NCI-H82 treated with DMSO at 0.1 percent for 48 hours (cell line): ENCODE results near the gene CIC.

Experiments
- DNase-seq: peaks from one replicate; lab custom pipeline; 2025; ENCODE audit not compliant: unreplicated experiment; lab: John Stamatoyannopoulos, UW

The CIC gene

DNA sequence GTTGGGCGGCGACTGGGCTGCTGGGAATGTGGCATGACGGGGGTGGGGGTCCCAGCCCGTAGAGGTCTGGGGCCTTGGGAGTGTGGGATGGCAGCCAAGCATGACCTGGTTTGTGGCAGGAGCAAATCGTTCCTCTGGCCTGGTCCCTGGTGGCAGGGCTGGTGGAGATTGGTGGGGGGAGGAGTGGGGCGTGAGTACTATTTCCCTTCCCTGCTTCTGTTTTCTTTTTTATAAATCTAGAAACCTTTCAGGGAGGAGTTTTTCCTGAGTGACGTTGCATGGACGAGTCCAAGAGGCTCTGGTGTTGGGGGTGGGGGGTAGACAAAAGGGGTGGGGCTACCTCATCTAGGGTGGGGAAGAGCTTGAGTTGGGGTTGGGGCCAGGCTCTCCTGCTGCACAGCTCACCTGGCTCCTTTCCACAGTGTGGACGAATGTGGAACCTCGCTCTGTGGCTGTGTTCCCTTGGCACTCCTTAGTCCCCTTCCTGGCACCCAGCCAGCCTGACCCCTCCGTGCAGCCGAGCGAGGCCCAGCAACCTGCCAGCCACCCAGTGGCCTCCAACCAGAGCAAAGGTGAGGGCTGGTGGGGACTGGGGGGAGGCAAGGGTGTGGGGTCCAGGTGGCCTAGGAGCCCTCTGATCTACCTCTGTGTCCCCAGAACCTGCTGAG lies 17.4 kb downstream of the CIC start:
- no peak for DNase-seq

DNA sequence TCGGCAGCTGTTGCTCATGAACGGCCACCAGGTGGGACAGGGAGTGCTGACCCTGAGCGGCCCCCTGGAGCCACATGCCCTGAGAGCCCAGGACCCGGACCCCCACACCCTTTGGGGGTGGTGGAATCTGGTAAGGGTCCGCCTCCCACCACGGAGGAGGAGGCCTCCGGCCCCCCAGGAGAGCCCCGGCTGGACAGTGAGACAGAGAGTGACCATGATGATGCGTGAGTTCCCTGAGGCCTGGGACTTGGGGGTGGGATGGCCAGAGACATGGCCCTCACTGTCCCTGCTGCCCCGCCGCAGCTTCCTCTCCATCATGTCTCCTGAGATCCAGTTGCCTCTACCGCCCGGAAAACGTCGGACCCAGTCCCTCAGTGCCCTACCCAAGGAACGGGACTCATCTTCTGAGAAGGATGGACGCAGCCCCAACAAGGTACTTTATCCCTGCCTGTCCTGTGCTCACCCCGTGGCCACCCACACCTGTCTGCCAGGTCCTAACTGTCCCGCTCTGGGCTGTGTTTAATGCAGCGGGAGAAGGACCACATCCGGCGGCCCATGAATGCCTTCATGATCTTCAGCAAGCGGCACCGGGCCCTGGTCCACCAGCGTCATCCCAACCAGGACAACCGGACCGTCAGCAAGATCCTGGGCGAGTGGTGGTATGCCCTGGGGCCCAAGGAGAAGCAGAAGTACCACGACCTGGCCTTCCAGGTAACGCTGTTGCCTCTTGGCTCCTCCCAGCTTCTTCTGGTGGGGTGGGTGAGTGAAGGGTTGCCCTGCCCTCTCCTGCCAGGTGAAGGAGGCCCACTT lies 18.2 kb downstream of the CIC start:
- no peak for DNase-seq

DNA sequence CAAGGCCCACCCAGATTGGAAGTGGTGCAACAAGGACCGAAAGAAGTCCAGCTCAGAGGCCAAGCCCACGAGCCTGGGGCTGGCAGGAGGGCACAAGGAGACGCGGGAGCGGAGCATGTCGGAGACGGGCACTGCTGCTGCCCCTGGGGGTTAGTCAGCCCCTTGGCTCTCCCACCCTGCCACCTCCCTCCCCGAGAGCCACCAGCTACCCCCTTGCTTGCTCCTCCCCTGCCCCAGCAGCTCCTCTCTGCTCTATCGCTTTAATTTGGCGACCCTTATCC lies 18.7 kb downstream of the CIC start:
- DNase-seq = no peak

DNA sequence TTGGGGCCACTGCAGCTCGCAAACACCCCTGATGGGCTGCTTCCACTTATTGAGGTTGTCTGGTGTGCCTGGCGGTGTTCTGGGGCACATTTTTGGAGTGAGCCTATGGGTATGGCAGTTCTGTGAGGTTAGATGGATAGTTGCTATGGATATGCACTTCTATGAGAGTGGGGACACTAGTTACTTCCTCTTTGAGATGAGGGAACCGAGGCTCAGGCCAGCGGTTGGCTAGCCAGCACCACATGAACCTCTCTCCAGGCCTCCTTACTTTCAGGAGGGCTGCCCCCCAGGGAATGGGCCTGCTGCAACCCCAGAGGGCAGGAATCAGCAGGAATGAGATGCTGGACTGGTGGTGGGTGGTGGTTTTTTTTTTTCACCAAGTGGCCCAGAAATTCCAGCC lies 19.3 kb downstream of the CIC start:
- no peak for DNase-seq

DNA sequence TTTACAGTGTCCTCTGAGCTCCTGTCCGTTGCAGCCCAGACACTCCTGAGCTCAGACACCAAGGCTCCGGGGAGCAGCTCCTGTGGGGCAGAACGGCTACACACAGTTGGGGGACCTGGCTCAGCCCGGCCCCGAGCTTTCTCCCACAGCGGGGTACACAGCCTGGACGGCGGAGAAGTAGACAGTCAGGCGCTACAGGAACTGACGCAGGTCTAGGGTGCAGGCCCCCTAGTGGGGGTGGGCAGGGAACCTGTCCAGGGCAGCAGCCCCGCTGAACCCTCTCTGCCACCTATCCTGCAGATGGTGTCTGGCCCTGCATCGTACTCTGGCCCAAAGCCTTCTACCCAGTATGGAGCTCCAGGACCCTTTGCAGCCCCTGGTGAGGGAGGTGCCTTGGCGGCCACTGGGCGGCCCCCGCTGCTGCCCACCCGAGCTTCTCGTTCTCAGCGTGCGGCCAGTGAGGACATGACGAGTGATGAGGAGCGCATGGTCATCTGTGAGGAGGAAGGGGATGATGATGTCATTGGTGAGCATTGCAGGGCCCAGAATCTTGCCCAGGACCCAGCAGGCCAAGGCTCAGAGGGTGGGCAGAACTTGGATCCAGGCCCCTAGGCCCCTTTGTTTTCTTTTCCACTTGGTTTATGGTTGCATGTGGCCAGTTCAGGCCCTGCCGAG lies 20.0 kb downstream of the CIC start:
- no peak for DNase-seq

DNA sequence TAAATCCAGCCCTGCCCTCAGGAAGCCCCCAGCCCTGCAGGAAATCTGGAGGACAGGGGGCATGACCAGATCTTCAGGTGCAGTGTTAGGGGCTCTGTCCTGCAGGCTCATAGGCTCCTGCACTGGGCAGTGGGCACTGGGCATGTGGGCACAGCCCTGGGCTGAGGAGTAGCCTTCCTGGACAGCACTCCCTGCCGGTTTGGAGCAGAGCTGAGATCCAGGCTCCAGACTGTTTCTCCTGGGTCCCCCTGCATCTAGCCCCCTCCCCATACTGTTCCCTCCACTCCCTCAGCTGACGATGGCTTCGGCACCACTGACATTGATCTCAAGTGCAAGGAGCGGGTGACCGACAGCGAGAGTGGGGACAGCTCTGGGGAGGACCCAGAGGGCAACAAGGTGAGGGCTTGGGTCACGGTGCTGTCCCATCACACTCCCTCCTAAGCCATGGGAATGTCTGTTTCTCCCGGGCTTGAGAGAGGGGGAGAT lies 20.5 kb downstream of the CIC start:
- no peak for DNase-seq

DNA sequence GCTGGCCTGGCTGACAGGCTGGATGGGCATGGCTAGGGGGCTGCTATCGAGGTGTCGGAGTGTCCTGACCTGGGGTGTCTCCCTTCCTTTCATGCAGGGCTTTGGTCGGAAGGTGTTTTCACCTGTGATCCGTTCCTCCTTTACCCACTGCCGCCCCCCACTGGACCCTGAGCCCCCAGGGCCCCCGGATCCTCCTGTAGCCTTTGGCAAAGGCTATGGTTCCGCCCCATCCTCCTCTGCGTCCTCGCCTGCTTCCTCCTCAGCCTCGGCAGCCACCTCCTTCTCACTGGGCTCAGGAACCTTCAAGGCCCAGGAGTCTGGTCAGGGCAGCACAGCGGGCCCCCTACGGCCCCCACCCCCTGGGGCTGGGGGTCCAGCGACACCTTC lies 21.1 kb downstream of the CIC start:
- DNase-seq = no peak

DNA sequence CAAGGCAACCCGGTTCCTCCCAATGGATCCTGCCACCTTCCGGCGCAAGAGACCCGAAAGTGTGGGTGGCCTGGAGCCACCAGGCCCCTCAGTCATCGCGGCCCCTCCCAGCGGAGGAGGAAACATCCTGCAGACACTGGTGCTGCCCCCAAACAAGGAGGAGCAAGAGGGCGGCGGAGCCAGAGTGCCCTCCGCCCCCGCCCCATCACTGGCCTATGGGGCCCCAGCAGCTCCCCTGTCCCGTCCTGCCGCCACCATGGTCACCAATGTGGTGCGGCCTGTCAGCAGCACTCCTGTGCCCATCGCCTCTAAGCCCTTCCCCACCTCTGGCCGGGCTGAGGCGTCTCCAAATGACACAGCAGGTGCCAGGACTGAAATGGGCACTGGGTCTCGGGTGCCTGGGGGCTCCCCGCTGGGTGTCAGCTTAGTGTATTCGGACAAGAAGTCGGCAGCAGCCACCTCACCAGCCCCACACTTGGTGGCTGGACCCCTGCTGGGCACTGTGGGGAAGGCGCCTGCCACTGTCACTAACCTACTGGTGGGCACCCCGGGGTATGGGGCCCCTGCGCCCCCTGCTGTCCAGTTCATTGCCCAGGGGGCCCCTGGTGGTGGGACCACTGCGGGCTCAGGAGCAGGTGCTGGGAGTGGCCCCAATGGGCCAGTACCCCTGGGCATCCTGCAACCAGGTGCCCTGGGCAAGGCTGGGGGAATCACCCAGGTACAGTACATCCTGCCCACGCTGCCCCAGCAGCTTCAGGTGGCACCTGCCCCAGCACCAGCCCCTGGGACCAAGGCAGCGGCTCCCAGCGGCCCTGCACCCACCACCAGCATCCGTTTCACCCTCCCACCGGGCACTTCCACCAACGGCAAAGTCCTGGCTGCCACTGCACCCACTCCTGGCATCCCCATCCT lies 21.7 kb downstream of the CIC start:
- DNase-seq = no peak

DNA sequence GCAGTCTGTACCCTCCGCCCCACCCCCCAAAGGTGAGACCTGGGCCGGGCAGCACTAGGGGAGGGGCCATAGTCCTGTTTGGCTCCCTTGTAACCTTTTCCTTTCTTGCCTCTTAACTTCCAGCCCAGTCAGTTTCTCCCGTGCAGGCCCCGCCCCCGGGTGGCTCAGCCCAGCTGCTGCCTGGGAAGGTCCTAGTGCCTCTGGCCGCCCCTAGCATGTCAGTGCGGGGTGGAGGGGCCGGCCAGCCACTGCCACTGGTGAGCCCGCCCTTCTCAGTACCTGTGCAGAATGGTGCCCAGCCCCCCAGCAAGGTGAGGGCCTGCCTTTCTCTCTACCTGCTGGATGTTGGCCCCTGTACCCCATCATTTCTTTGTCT lies 22.4 kb downstream of the CIC start:
- DNase-seq = no peak

DNA sequence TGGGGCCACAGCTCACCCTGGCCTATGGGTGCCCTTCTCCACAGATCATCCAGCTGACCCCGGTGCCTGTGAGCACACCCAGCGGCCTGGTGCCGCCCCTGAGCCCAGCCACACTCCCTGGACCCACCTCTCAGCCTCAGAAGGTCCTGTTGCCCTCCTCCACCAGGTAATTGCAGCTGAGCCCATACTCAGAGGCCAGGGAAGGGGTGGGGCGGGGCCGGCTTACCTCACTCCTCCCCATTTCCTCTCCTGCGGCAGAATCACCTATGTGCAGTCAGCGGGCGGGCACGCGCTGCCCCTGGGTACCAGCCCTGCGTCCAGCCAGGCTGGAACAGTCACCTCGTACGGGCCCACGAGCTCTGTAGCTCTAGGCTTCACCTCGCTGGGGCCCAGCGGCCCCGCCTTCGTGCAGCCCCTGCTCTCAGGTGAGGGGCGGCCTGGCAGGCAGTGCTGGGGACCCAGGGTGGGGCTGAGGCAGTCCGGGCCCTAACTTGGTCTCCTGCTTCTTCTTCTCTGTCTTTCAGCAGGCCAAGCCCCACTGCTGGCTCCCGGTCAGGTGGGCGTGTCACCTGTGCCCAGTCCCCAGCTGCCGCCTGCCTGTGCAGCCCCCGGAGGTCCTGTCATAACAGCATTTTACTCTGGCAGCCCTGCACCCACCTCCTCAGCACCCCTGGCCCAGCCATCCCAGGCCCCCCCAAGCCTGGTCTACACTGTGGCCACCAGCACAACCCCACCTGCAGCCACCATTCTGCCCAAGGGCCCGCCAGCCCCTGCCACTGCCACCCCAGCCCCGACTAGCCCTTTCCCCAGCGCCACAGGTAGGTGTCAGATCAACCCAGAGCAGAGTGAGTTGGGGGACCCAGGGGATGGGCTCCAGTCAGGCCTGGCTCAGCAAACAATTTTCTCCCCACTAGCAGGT lies 23.2 kb downstream of the CIC start:
- no peak for DNase-seq

DNA sequence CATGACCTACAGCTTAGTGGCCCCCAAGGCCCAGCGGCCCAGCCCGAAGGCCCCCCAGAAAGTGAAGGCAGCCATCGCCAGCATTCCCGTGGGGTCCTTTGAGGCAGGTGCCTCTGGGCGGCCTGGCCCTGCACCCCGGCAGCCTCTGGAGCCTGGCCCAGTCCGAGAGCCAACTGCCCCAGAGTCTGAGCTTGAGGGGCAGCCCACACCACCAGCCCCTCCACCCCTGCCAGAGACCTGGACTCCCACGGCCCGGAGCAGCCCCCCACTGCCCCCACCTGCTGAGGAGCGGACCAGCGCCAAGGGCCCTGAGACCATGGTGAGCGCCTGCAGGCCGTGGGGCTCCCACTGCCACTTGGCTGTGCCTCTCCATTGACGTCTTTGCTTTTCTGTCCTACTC lies 23.9 kb downstream of the CIC start:
- DNase-seq = no peak

DNA sequence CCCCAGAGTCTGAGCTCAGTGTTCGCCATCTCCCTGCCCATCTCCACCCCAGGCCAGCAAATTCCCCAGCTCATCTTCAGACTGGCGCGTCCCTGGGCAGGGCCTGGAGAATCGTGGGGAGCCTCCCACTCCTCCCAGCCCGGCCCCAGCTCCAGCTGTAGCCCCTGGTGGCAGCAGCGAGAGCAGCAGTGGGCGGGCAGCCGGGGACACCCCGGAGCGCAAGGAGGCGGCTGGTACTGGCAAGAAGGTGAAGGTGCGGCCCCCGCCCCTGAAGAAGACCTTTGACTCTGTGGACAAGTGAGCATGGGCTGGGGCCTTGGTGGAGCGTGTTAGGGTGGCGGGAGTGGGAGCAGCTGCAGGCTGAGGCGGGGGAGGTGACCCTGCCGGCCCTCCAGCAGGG lies 24.5 kb downstream of the CIC start:
- no peak for DNase-seq

DNA sequence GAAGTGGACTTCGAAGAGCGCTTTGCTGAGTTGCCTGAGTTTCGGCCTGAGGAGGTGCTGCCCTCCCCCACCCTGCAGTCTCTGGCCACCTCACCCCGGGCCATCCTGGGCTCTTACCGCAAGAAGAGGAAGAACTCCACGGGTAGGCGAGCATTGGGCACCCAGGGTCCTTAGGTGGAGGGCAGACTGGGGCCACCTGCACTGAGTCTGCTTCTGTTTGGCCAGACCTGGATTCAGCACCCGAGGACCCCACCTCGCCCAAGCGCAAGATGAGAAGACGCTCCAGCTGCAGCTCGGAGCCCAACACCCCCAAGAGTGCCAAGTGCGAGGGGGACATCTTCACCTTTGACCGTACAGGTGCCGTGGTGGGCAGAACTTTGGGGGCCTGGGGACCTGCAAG lies 24.9 kb downstream of the CIC start:
- no peak for DNase-seq

DNA sequence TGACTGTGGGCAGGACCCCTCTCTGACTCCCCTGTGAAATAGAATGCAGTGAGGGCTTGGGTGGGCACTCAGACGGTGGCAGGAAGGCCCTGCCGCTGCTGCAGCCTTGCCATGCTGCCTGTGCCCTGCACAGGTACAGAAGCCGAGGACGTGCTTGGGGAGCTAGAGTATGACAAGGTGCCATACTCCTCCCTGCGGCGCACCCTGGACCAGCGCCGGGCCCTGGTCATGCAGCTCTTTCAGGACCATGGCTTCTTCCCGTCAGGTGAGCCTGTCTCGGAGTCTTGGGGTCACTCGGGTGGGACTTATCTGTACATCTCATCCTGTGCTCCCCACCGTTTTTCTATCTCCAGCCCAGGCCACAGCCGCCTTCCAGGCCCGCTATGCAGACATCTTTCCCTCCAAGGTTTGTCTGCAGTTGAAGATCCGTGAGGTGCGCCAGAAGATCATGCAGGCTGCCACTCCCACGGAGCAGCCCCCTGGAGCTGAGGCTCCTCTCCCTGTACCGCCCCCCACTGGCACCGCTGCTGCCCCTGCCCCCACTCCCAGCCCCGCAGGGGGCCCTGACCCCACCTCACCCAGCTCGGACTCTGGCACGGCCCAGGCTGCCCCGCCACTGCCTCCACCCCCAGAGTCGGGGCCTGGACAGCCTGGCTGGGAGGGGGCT lies 25.6 kb downstream of the CIC start:
- no peak for DNase-seq

DNA sequence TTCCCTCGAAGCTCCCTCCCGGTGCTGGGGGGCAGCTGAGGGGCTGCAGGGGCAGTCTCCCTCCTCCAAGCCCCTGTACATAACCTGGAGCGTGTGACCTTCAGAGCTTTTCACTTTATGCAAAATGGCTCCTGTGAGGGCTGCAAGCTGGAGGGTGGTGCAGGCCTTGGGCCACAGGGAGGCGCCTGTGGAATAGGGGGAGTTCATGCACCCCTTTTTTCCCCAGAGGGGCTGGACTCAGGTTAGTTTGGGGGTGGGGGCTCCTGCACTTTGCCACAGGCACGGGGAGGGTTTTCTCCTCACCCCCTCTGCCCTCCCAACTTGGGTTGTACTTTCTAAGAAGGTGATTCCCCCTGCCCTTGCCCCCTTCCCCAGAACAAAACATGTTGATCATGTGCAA lies 26.3 kb downstream of the CIC start:
- DNase-seq = no peak

DNA sequence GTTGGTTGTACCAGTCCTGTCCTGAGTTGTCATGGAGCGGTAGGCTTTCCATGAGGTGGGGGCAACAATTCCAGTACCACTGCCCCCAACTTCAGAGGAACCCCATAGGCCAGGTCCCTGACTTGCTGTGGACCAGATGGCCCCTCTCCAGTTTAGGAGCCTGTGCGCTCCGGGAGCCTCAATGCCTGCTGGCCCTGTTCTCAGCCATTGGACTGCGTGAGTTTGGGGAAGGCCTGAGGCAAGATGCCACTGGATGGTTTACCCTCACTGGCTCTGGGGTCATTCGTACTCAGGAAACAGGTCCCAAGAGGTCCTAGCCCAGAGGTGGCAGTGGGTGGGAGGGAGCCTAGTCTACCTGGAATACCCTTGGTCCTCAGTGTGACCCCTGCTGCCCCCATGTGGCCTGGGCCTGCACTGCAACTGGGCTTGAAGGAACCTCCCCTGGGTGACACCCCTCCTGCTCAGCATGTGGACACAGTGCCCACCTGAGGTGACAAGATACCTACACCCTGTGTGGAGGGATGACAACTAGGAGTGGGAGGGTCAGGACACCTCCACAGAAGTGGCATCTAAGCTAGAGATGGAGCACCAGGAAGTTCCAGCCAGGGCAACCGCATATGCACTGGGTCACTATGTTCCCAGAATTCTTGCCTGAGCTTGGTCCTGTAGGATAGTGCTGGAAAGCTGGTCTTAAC lies 26.9 kb downstream of the CIC start:
- DNase-seq = peak; percentile 51

DNA sequence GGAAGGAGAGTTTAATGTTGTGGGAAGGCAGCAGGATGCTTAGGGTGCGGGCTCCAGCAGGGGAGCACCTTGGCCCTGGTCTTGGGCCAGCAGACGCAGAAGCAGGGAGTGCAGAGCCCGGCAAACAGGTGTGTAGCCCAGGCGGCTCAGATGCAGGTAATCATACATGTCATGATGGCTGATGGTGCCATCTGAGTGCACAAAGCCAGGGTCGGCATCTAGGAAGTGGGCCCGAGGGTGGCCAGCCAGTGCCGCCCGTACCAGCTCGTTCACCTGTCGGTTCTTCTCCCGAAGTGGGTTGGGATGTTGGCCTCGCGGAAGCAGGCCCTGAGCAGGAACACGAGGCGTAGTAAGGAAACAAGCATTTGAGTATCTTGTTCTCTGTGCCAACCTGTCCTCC lies 28.0 kb downstream of the CIC start:
- no peak for DNase-seq

DNA sequence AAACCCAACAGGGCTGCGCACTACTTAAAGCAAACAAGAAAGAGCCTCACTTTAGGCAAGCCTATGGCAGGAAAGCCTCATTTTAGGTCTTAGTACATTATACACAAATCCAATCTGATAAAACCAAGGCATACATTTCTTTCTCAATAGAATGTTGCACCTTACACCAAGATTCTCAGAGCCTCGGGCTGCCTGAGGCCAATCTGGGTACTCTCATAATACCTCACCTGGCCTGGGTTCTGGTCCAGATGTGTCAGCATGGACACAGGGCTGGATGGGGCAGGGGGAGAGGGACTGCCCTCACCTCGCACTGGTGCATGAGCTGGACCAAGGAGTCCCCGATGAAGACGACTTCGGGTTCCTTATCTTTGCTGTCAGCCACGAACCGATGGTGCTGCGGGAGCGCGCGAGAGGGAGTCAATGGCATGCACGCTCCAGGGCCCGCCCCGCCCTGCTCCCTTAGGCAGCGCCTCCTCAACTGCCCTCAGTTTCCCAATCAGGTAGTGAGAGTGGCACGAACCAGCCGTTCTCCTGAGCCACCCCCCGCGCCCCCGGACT lies 32.7 kb downstream of the CIC start, which contains the start of gene PRR19:
PRR19 (plus strand) TSS at position 487 of the 558 bp plus-strand sequence. CDS start 7,453 bp downstream, outside the sequence.
- DNase-seq = no peak

DNA sequence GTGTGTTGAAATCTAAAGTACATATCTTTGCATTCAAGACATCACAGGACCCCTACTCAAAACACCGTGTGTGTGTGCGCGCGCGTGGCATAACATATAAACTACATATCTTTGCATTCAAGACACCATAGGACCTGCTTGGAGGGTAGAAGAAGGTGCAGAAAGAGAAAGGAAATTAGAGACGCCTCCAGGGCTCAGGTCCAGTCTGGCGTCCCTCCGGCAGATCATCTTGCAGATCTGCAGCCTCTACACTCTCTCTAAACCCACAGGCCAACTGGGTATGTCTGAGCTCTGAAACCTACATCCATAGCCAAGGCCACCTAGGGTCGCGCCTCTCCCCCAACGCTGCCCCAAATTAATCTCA lies 34.0 kb downstream of the CIC start:
- no peak for DNase-seq
